GM21825 (cell line): ENCODE results near the gene RPS25.
"Not testable (repeated sequence)": the region's sequence is repeated elsewhere in the genome, so short reads cannot be mapped to it uniquely, and the experiment has no call there.

ENCODE experiments used
- ATAC-seq: cut with Tn5 transposase; IDR thresholded peaks from one replicate; pipeline ENCODE4 v1.9.1; 2021; ENCODE audit warnings: mild to moderate bottlenecking, moderate library complexity; ENCODE audit not compliant: unreplicated experiment

Gene RPS25

GRCh38 chr11:119017377-119017776 lies 766 bp downstream of the RPS25 start:
- not testable (repeated sequence) for ATAC-seq

GRCh38 chr11:119016216-119017009 lies 1.7 kb downstream of the RPS25 start:
- no peak for ATAC-seq

GRCh38 chr11:119015054-119015611 lies 3.0 kb downstream of the RPS25 start:
- no peak for ATAC-seq

- ATAC-seq, result no peak
Measured at GRCh38 chr11:119014209-119014924, 3.8 kb downstream of the RPS25 start.

- no peak for ATAC-seq
Measured at GRCh38 chr11:119012629-119013170, 5.4 kb downstream of the RPS25 start.

- ATAC-seq, result no peak
Measured at GRCh38 chr11:119011476-119012053, 6.6 kb downstream of the RPS25 start.

- ATAC-seq, result no peak
Measured at GRCh38 chr11:119006656-119007055, 11.5 kb downstream of the RPS25 start.

GRCh38 chr11:119000906-119001305 lies 17.2 kb downstream of the RPS25 start:
- ATAC-seq, result no peak

GRCh38 chr11:118998822-118999221 lies 19.3 kb downstream of the RPS25 start:
- ATAC-seq, result no peak

GRCh38 chr11:118998388-118998717 lies 19.8 kb downstream of the RPS25 start:
- peak; percentile 13 for ATAC-seq

- peak; percentile 91 for ATAC-seq
Measured at GRCh38 chr11:118997627-118998387, 20.3 kb downstream of the RPS25 start, which contains the start of gene CENATAC. TSS of gene CENATAC (plus strand) at chr11:118998138. CDS start at chr11:118998198, 60 bp downstream.

GRCh38 chr11:118996926-118997626 lies 21.1 kb downstream of the RPS25 start:
- peak; percentile 29 for ATAC-seq

GRCh38 chr11:118991486-118992038 lies 26.6 kb downstream of the RPS25 start:
- not testable (repeated sequence) for ATAC-seq

- ATAC-seq, result no peak
Measured at GRCh38 chr11:118988280-118988679, 29.9 kb downstream of the RPS25 start.

- no peak for ATAC-seq
Measured at GRCh38 chr11:118984825-118985224, 33.3 kb downstream of the RPS25 start.

GRCh38 chr11:118984337-118984736 lies 33.8 kb downstream of the RPS25 start:
- not testable (repeated sequence) for ATAC-seq

- no peak for ATAC-seq
Measured at GRCh38 chr11:118980191-118980881, 37.8 kb downstream of the RPS25 start.

GRCh38 chr11:118979434-118979833 lies 38.7 kb downstream of the RPS25 start:
- ATAC-seq, result no peak
